Activated naive CD8-positive, alpha-beta T cell treated with anti-CD3 and anti-CD28 coated beads, Interleukin-2, amount 50 U/mL, for 24 hours (primary cell): ENCODE results near the gene DEFB124.
A peak's percentile ranks its signal among the peaks of the same experiment; 100 is the strongest.
"Not testable (repeated sequence)": the region's sequence is repeated elsewhere in the genome, so short reads cannot be mapped to it uniquely, and the experiment has no call there.

Experiments
- ATAC-seq: fragments of 150-1000 bp; cut with Tn5 transposase; one replicate; pipeline ENCODE4 v1.10.0; 2021
- DNase-seq: peaks from one replicate; pipeline ENCODE4 v3.0.0; 2021
- H3K27ac Mint-ChIP-seq: one replicate; pipeline ENCODE4 v1.8.0; 2021; ENCODE audit warnings: mild to moderate bottlenecking, mixed read lengths
- H3K27me3 Mint-ChIP-seq: one replicate; pipeline ENCODE4 v1.8.0; 2021; ENCODE audit warnings: mixed read lengths
- H3K36me3 Mint-ChIP-seq: one replicate; pipeline ENCODE4 v1.8.0; 2021; ENCODE audit warnings: low read depth, mixed read lengths
- H3K4me1 Mint-ChIP-seq: one replicate; pipeline ENCODE4 v1.8.0; 2021; ENCODE audit warnings: mixed read lengths
- H3K4me3 Mint-ChIP-seq: one replicate; pipeline ENCODE4 v1.8.0; 2021; ENCODE audit warnings: mild to moderate bottlenecking, moderate library complexity, mixed read lengths
- H3K9me3 Mint-ChIP-seq: one replicate; pipeline ENCODE4 v1.8.0; 2021; ENCODE audit warnings: mixed read lengths

The DEFB124 gene, protein sequence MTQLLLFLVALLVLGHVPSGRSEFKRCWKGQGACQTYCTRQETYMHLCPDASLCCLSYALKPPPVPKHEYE

DNA sequence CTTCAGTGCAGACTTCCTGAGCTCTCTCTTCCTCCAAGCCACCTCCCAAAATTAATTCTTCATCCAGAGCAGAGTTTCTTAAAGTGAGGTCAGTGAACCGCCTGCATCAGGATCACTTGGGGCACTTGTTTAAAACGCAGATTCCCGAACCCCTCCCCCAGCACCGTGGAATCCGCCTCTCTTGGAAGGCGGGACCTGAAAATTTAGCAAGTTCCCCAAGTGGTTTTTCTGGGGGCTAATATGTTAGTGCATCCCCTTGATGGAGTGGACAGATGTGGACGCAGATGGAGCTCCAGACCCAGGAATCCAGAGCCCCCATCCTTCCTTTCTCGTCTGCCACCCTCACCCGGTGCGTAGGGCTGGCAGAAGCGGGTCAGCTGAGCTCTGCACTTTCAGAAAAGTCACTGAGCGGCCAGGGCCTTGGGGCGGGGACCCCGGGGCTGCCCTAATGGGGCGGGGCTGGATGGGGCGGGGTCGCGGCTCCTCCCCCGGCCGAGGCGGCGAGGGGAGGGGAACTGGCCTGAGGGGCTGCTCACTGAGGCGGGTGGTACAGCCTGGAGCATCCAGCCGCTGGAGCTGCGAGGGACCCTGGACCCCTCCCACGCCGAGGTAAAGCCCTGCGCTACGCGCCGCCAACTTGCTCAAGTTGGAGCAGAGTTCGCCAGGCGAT is at the start of gene DEFB124, which contains the start of gene REM1:
DEFB124 (minus strand) TSS at position 370 of the 670 bp plus-strand sequence. CDS start 2,114 bp downstream, outside the sequence.
REM1 (plus strand) TSS at position 531 of the 670 bp plus-strand sequence. CDS start 1,158 bp downstream, outside the sequence.
- Mint-ChIP-seq H3K4me3 (peak within 1 kb of the TSS; percentile 14), H3K27me3 (peaks cover 53% of the 10 kb centered on the region), H3K4me1 (peaks cover 16% of the 10 kb centered on the region), H3K27ac (no peak within 1 kb of the TSS), H3K9me3 (no peaks in the 10 kb centered on the region), H3K36me3 (no peaks in the 10 kb centered on the region)
- DNase-seq (no peak), ATAC-seq (no peak)

- DNase-seq (no peak), ATAC-seq (no peak)
- peaks cover 50% of the 10 kb centered on the region for H3K36me3 Mint-ChIP-seq
- H3K9me3 Mint-ChIP-seq: no peaks in the 10 kb centered on the region
- no peak overlapping the region for H3K27ac Mint-ChIP-seq
- H3K4me3 Mint-ChIP-seq: no peak overlapping the region
- peaks cover 39% of the 10 kb centered on the region for H3K4me1 Mint-ChIP-seq
- H3K27me3 Mint-ChIP-seq: no peaks in the 10 kb centered on the region
Measured at GRCh38 chr20:31523361-31524283, 48.7 kb upstream of the DEFB124 start.

GRCh38 chr20:31522731-31523130 is 47.8 kb upstream of the DEFB124 start:
- Mint-ChIP-seq H3K27me3 (no peaks in the 10 kb centered on the region), H3K4me3 (no peak overlapping the region), H3K36me3 (peaks cover 46% of the 10 kb centered on the region), H3K9me3 (no peaks in the 10 kb centered on the region), H3K27ac (no peak overlapping the region), H3K4me1 (peaks cover 39% of the 10 kb centered on the region)
- no peak for ATAC-seq
- DNase-seq: no peak

DNA sequence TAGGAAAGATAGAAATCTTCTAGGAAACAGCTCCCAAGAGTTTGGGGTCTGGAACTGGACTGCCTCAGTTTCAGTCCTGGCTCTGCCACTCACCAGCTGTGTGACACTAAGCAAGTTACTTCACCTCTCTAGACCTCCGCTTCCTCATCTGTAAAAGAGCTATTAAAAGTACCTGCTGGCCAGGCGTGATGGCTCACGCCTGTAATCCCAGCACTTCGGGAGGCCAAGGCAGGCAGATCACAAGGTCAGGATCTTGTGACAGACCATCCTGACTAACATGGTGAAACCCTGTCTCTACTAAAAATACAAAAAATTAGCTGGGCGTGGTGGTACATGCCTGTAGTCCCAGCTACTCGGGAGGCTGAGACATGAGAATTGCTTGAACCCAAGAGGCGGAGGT is 46.3 kb upstream of the DEFB124 start:
- Mint-ChIP-seq H3K36me3 (peaks cover 34% of the 10 kb centered on the region), H3K4me1 (peaks cover 39% of the 10 kb centered on the region)
- not testable (repeated sequence) for H3K4me3 Mint-ChIP-seq, DNase-seq, ATAC-seq, H3K27me3 Mint-ChIP-seq, H3K9me3 Mint-ChIP-seq, H3K27ac Mint-ChIP-seq

- Mint-ChIP-seq H3K36me3 (peaks cover 17% of the 10 kb centered on the region), H3K4me1 (peaks cover 34% of the 10 kb centered on the region), H3K27ac (no peak overlapping the region), H3K27me3 (no peaks in the 10 kb centered on the region), H3K9me3 (no peaks in the 10 kb centered on the region), H3K4me3 (no peak overlapping the region)
- DNase-seq (no peak), ATAC-seq (no peak)
Measured at GRCh38 chr20:31517373-31517772, 42.4 kb upstream of the DEFB124 start.

- Mint-ChIP-seq H3K4me3 (no peak overlapping the region), H3K27me3 (no peaks in the 10 kb centered on the region), H3K9me3 (no peaks in the 10 kb centered on the region), H3K27ac (no peak overlapping the region), H3K4me1 (peaks cover 29% of the 10 kb centered on the region), H3K36me3 (peaks cover 17% of the 10 kb centered on the region)
- DNase-seq (no peak), ATAC-seq (peak; percentile 6)
Measured at GRCh38 chr20:31516651-31517050, 41.7 kb upstream of the DEFB124 start.

DNA sequence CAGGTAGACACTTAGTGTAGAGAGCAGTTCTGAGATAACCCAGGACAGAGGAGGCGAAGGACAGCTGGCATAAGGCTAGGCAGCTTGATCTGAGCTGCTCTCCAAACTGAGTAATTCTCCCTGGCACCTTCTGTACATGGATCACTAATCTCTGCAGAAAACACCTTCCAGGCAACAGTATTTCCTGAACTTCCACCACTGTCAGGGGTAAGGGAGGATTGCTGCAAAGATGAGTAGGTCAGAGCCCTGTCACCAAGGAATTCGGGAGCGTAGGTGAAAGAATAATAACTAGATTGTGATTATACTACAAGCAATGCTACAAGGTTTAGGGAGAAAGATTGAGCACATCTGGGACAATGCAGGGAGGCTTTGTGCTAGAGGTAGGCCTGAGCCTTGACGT is 41.2 kb upstream of the DEFB124 start:
- H3K4me3 Mint-ChIP-seq: no peak overlapping the region

DNA sequence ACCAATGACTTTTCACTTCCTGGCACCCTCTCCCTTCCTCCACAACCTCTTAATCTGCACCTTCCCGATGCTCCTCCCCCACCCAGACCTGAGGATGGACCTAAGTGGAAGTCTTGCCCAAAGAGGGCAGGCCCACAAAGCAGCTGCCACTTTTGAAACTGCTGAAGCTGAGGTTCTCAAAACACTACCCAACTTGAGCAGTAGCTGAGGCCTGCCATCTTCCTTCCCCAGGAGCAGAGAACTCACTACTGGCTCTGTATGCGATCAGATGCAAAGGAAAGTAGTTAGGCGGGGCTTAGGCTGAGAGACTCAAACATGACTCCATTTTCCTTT is 40.8 kb upstream of the DEFB124 start:
- H3K4me3 Mint-ChIP-seq: no peak overlapping the region
- ATAC-seq (no peak), DNase-seq (no peak)
- no peaks in the 10 kb centered on the region for H3K9me3 Mint-ChIP-seq
- H3K27ac Mint-ChIP-seq: no peak overlapping the region
- peaks cover 23% of the 10 kb centered on the region for H3K4me1 Mint-ChIP-seq
- no peaks in the 10 kb centered on the region for H3K27me3 Mint-ChIP-seq
- peaks cover 16% of the 10 kb centered on the region for H3K36me3 Mint-ChIP-seq

More for the DNA sequence above, 41.2 kb upstream of the DEFB124 start:
- Mint-ChIP-seq H3K27ac (no peak overlapping the region), H3K27me3 (no peaks in the 10 kb centered on the region), H3K4me1 (peaks cover 25% of the 10 kb centered on the region), H3K36me3 (peaks cover 17% of the 10 kb centered on the region), H3K9me3 (no peaks in the 10 kb centered on the region)
- DNase-seq: no peak
- no peak for ATAC-seq

DNA sequence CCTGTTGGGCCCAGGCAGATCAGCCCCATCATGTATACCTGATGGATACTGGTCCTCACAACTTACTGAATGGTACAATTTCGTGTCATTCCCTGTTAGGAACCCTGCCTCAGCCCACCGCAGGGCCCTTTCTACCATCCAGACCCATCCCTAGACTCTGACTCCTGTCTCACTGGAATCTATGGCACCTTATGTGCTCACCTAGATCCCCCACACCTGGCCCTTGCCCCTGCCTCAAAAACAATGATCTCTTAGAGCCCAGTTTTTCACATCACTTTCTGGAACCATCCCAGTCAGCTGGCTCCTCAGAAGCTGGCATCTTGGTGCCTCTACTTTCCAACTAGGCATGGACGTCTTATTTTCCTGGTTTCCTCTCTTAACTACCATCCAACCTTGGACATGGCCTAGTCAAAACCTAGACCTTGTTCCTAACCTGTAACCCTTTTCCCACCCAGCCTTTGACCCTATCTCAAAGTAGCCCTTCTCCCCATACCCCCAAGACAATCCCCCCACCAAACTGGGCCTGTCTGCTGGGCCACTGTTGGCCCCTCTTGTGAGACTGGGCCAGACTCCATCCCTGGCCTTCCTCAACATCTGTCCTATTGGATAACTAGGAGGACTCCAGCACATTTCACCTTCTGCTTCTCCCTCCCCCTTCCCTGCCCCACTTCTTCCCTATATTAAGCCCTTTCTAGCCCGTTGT is 40.3 kb upstream of the DEFB124 start:
- Mint-ChIP-seq H3K27ac (no peak overlapping the region), H3K4me3 (no peak overlapping the region), H3K9me3 (no peaks in the 10 kb centered on the region), H3K27me3 (no peaks in the 10 kb centered on the region), H3K36me3 (peaks cover 11% of the 10 kb centered on the region), H3K4me1 (peaks cover 18% of the 10 kb centered on the region)
- DNase-seq: no peak
- no peak for ATAC-seq

GRCh38 chr20:31514154-31515071 is 39.5 kb upstream of the DEFB124 start, which contains the start of gene HM13:
HM13 (plus strand) TSS chr20:31514442; CDS start chr20:31514552, 110 bp downstream.
- H3K4me3 Mint-ChIP-seq: no peak within 1 kb of the TSS
- H3K36me3 Mint-ChIP-seq: peaks cover 6% of the 10 kb centered on the region
- ATAC-seq (peak; percentile 88), DNase-seq (peak; percentile 91)
- H3K27ac Mint-ChIP-seq: peak within 1 kb of the TSS; percentile 68
- H3K4me1 Mint-ChIP-seq: peaks cover 11% of the 10 kb centered on the region
- H3K9me3 Mint-ChIP-seq: no peaks in the 10 kb centered on the region
- H3K27me3 Mint-ChIP-seq: peaks cover 2% of the 10 kb centered on the region

- DNase-seq (no peak), ATAC-seq (no peak)
- Mint-ChIP-seq H3K4me1 (peaks cover 2% of the 10 kb centered on the region), H3K9me3 (no peaks in the 10 kb centered on the region), H3K36me3 (no peaks in the 10 kb centered on the region), H3K27me3 (peaks cover 10% of the 10 kb centered on the region), H3K4me3 (no peak overlapping the region), H3K27ac (no peak overlapping the region)
Measured at GRCh38 chr20:31508517-31509244, 33.8 kb upstream of the DEFB124 start.

- no peak overlapping the region for H3K4me3 Mint-ChIP-seq
- no peaks in the 10 kb centered on the region for H3K36me3 Mint-ChIP-seq
- H3K4me1 Mint-ChIP-seq: peaks cover 3% of the 10 kb centered on the region
- no peaks in the 10 kb centered on the region for H3K9me3 Mint-ChIP-seq
- no peak for DNase-seq
- ATAC-seq: no peak
- H3K27me3 Mint-ChIP-seq: peaks cover 11% of the 10 kb centered on the region
- H3K27ac Mint-ChIP-seq: no peak overlapping the region
Measured at GRCh38 chr20:31505903-31506302, 31.0 kb upstream of the DEFB124 start.
